CD4-positive, alpha-beta T cell treated with Interleukin-15 for 4 hours (primary cell): ENCODE data around the gene PNLDC1.

Experiments used
- DNase-seq: peaks from one replicate; pipeline ENCODE4 v3.0.0-alpha.2; 2020; ENCODE audit warnings: low spot score

The PNLDC1 gene, protein sequence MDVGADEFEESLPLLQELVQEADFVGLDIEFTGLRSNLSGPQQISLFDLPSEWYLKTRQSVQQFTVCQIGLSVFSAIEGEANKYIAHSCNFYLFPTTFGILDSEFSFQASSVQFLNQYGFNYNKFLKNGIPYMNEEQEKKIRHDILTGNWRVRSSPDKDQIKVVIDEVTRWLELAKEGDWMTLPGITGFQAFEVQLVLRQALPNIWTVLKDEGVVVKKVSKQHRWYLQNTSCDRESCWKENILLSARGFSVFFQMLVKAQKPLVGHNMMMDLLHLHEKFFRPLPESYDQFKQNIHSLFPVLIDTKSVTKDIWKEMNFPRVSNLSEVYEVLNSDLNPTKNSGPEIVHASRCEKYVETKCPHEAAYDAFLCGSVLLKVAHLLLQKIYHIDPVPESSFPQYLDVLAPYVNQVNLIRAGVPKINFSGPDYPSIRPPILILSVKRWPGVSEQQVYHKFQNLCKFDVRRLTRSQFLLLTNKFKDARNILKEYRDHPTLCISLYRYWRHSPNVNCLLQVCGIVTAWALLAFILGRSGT

DNA sequence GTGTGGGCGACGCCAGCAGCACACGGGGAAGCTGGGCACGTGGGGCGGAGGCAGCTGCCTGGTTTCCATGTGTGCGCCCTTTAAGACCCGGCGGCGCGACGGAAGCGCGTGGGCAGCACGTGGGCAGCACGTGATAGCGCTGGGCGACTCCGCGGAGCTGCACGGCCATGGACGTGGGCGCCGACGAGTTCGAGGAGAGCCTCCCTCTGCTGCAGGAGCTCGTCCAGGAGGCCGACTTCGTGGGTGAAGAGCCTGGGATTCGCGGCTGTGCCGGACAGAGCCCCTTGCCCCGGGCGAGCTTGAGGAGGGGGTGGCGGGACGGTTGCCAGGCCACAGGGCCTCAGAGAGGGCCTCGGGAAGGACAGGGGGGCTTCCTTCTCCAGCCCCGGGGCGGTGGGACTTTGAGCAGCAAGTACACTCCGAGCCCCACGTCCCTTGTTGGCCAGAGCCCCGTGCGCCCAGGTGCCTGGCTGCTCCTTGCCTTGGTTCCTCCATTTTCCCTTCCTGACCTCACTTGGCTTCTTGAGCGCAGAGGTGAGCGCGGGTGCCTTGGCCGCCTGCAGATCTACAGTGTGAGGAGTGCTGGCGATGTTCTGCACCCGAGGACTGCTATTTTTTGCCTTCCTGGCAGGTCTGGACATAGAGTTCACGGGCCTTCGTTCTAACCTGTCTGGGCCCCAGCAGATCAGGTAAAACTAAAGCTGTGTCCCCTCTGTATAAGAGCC, at the start of gene PNLDC1:
PNLDC1 (plus strand) TSS at position 136 of the 725 bp plus-strand sequence; CDS start at position 168, 32 bp downstream.
- no peak for DNase-seq

DNA sequence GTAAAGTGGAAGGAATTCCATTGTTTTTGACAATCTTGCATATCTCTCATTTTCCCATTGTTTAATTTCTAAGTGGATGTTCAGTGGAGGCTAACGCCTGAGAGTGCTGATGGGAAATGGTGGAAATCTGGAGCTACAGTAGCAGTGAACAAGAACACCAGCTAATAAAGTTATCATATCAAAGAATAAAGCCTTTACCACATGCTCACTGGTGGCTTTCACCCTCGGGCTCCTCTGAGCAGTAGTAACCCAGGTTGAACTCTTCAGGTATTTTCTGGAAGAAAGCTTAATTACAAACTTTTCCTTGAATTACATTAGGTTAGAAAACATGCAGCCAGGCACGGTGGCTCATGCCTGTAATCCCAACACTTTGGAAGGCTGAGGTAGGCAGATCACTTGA, 48.6 kb upstream of the PNLDC1 start:
- no peak for DNase-seq

DNA sequence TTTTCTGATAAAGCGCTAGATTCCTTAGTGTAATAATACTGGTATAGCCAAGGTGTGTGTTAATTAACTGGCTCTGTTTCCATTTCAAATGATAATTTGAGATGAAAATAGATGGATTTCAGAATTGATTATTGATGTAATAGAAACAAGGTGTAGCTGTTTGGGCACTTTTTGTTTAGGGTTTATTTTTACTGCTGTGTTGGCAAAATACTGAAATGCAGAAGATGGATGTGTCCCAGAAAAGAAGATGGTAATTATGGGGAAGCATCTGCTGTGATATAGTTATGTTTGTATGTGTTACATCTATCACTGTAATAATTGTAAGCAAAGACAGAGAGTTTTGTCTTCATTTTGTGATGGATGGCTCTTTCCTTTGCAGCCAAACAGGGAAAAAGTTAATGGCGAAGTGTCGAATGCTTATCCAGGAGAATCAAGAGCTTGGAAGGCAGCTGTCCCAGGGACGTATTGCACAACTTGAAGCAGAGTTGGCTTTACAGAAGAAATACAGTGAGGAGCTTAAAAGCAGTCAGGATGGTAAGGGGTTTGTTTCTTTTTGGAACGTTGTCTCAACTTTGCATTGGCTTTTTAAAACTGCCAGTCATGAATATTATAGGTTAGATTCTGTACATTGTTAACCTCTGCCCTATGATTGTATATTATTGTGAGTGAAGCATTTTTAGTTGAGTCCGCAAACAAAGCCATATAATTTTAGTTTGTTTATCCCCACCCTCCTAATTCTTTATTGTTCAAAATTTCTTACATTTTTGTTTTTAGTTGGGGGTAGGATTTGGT, 46.8 kb upstream of the PNLDC1 start:
- no peak for DNase-seq

DNA sequence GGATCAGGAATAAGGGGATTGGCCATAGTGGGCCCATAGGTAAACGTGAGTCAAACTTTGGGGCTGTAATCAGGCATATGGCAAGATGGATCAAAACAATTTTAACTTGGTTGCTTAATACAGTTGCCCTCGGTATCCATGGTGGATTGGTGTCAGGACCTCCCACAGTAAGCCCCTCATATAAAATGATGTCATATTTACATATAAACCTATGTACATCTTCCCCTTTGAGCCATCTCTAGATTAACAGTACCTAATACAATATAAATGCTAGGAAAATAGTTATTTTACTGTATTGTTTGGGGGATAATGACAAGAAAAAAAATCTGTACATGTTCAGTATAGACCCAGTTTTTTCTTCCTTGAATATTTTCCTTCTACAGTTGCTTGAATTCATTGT, 45.7 kb upstream of the PNLDC1 start:
- no peak for DNase-seq

DNA sequence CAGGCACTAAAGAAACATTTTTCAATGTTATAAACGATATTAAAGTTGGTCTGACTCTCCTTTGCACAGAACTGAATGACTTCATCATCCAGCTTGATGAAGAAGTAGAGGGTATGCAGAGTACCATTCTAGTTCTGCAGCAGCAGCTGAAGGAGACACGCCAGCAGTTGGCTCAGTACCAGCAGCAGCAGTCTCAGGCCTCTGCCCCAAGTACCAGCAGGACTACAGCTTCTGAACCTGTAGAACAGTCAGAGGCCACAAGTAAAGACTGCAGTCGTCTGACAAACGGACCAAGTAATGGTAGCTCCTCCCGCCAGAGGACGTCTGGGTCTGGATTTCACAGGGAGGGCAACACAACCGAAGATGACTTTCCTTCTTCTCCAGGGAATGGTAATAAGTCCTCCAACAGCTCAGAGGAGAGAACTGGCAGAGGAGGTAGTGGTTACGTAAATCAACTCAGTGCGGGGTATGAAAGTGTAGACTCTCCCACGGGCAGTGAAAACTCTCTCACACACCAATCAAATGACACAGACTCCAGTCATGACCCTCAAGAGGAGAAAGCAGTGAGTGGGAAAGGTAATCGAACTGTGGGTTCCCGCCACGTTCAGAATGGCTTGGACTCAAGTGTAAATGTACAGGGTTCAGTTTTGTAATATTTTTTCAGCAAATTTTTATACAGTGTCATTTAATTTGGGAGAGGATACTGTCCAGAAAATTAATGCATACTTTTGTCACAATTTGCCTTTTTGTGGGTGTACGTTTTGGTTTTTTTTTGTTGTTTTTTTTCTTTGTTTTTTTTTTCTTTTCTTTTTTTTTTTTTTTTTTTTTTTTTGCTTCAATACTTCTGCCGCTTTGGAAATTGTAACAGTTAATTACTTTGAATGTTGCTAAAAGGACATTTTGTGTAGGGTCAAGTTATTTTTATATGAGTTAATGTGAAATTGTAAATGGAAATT, 44.8 kb upstream of the PNLDC1 start:
- DNase-seq = no peak

DNA sequence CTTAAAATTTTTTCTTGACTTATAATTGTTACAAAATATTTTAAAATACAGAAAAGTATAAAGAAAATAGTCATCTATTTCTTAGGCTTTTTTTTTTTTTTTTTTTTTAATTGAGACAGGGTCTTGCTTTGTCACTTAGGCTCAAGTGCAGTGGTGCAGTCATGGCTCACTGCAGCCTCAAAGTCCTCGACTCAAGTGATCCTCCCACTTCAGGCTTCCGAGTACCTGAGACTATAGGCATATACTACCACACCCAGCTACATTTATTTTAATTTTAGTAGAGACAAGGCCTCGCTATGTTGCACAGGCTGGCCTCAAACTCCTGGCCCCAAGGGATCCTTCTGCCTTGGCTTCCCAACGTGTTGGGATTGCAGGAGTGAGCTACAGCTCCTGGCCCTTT, 43.6 kb upstream of the PNLDC1 start:
- no peak for DNase-seq

DNA sequence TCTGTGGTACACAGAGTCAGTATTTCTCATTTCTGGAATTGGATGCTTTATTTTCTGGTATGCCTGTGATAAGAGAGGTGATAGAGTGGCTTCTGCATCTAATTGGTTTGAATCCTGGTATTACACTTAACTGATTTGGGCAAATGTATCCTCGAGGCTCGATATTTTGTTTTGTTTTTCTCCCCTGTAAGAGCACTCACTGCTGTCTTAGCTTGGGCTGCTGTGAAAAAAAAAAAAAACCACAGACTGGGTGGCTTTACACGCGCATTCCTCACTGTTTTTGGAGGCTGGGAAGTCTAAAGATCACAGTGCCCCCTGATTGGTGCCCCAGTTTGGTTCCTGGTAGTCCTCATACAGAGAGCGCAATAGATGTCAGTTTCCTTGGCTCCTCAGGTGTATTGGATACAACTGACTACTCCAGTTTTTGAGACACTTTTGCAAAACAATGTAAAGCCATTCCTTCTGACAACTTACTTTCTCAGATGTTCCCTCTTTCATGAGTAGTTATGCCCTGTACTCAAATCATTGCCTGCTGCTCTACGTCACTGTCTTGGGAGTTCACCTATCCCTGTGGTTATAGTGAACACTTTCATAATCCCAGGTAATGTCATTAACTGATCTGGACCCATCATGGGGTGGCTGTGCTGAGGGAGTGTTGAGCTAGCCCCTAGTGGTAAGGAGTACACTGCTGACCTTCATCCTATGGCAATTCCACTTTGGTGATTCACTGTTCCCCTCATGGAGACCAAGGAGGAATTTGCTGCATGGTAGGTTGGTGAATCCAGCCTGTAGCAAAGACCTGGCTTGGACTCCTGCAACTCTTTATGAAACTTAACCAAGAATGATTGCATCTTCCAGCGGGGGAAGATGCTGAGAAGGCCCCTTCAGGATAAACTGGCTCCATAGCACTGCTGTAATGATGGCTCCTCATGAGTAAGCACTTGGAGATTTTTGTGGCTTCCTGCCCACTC, 41.8 kb upstream of the PNLDC1 start:
- DNase-seq = no peak

DNA sequence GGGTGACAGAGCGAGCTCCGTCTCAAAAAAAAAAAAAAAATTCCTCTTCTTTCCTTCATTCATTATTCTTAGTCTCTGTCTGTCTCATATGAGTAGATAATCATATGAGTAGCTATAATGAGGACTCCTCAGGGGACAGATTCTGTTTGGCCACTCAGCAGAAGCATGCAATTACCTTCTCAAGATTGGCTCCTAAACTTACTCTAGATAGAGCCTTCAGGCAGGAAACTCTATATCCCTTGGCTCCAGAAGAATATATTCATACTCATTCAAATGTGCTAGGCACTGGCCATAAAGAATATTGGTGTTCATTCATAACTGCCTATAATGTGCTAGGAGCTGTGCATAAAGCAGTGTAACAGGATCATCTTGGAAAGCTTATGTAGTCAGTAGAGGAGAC, 40.4 kb upstream of the PNLDC1 start:
- no peak for DNase-seq

DNA sequence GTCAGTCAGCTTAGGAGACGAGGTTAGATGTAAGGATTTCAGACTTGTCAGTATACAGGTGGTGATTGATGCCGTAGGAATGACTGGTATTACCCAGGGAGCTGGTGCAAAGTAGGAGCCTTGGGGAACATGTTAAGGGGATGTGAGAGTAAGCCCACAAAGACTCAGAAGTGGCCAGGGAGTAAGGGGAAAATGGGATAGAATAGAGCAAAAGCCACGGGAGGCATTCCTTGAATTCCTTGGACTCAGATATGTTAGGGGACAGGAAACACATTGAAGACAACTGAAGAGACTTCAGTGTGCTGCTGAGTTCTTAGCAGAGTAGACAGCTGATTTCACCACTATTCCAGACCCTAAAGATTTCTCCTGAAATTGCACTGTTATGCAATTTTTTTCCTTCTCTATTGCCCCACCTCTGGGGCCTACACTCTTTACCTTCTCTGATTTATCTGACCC, 39.4 kb upstream of the PNLDC1 start:
- no peak for DNase-seq

DNA sequence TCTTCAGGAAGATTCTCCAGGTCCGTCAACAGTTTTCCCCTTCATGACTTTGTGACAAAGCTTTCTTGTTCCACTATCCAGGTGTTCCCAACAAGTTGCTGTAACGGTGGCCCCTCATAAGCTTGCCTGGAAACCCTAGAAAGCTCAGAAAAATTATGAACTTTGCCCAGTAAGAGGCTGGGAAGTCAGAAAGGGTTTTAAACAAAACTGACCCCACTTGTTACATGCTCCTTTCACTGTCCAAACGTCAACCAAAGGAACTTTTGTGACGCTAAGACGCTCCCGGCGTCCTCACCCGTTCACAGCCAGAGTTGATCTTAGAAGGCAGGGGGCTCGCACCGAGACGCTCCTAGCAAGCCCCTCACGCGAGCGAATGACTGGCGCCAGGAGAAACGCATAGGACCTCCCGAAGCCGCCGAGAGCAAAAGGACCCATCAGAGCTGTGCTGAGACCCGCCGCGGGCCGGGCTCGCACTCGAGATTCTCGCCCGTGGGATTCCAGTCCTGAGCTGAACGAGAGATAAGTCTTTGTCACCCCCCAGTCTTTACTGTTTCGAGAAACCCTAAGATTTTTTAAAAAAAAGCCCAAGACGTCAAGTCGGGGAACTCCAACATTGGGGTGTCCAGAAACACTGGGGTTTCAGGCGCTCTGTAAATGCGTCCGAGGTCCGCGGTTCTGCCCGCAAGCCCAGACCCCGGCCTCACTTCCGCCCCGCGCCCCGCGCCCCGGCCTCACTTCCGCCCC, 38.8 kb upstream of the PNLDC1 start:
- peak; percentile 2 for DNase-seq

DNA sequence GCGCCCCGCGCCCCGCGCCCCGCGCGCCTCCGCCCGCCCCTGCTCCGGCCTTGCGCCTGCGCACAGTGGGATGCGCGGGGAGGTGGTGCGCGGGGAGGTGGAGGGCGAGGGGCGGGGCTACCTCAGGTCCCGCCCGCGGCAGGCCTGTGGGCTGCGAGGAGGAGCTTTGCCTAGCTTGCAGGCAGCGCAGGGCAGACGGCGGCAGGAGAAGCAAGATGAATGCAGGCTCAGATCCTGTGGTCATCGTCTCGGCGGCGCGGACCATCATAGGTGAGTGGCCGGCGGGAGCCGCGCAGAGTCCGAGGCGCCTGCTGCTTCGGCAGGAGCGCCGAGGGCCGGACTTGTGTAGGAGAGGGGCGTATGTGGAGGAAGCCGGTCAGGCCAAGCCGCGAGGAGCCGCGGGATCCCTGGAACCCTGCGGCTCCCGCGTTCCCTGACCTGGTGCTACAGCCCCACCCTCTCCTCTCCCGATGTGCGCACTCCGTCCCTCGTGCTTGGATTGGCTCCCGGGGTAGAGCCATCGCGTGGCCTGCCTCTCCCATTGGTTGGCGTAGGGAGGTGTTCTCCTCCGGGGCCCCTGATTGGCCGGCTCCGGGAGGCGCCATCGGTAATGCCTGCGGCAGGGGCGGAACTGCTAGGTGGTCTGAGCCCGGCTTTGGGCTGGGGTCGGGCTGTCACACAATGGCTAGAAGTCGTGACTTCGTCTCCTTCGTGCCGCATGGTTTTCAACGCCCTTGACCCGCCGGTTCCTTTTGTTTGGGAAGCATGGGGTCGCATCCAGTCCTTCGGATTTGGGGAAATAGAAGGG, 38.0 kb upstream of the PNLDC1 start, which contains the start of gene ACAT2:
ACAT2 (plus strand) TSS at position 173 of the 808 bp plus-strand sequence; CDS start at position 216, 43 bp downstream.
- peak; percentile 93 for DNase-seq

DNA sequence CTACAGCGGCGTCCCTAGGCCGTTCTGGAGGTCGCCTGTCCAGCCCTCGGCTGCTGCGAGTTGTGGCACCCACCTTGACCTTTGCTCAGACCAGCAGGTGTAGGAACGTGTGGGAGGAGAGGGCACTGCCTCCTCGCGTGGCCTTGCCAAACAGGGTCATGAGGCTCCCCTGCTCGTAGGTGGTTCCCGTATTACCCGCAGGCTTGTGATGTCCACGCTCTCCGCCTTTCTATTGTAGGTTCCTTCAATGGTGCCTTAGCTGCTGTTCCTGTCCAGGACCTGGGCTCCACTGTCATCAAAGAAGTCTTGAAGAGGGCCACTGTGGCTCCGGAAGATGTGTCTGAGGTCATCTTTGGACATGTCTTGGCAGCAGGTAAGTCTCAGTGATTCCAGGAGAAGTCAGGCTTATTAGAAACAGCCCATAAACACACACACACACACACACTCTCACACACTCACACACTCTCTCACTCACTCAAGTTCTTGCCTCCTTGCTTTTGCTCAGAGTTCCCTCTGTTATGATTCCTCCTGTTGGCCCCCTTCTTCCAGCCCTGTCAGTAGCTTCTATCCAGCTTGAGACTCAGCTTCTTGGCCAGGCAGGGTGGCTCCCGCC, 37.3 kb upstream of the PNLDC1 start:
- DNase-seq = peak; percentile 17

DNA sequence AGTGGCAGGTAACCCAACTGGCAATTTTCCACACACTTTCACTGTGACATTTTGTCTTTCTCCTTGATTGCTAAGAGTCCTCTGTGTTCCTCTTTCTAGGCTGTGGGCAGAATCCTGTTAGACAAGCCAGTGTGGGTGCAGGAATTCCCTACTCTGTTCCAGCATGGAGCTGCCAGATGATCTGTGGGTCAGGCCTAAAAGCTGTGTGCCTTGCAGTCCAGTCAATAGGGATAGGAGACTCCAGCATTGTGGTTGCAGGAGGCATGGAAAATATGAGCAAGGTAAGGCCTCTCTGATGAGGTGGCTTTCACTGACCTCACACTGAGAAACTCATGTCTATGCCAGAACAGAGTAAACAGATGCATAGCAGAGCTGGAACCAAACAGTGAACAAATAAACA, 33.2 kb upstream of the PNLDC1 start:
- no peak for DNase-seq

DNA sequence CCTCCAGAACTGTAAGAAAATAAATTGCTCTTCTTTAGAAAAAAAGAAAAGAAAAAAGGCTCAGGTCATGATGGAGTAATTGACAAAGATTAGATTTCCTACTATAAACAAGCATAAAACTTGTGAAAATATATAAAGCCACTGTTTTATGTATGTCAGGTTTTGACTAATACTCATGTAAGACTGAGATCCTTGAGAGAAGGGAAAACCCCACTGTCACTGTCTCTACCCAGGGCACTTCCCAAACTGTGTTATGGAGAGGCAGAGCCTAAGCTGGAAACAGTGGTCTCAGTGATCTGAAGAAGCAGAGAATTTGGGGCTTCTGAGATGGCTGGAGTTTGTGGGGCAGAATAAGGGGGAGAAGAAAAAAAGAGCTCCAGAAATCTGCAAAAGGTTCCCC, 30.6 kb upstream of the PNLDC1 start:
- DNase-seq = no peak

DNA sequence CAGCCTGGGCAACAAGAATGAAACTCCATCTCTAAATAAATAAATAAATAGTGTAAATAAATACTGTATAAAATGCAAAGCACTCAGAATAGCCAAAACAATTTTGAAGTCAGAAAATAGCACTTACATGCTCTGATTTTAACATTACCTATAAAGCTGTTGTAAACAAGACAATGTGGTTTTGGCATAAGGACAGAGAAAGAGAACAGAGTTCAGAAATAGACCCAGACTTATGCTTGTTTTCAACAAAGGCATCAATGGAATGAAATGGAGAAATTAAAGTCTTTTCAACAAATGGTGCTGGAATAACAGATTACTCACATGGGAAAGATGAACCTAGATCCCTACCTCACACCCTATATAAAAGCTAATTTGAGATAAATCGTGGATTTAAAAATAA, 27.9 kb upstream of the PNLDC1 start:
- DNase-seq = no peak

DNA sequence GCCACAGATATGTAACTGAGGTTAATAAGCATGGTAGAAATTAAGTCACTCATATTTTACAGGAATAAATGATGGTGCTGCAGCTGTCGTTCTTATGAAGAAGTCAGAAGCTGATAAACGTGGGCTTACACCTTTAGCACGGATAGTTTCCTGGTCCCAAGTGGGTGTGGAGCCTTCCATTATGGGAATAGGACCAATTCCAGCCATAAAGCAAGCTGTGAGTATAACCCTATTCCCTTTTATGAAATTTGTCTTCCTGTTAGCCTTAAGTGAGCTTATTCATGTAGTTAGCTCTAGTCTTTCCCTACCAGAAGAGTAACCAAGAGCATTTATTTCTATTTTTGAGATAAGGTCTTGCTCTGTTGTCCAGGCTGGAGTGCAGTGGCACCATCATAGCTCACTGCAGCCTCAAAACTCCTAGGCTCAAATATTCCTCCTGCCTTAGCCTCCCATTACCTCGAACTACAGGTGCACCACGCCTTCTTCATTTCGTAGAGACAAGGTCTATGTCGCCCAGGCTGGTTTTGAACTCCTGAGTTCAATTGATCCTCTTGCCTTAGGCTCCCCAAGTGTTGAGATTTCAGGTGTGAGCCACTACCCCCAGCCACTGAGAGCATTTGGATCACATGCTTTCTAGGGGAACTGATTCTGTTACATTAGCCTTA, 22.7 kb upstream of the PNLDC1 start:
- DNase-seq = no peak

DNA sequence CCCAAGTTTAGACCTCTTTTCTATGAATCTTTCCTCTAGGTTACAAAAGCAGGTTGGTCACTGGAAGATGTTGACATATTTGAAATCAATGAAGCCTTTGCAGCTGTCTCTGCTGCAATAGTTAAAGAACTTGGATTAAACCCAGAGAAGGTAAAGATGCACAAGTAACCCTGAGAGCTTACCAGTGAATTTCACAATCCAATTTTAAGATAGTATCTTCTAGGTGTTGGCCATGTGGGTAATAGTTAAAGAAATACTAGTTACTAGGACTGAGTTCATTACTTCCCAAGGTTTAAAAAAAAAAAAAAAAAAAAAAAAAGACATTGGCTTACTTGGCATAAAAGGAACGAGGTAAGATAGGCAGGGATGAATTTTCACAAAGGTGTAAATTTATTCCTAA, 21.9 kb upstream of the PNLDC1 start:
- DNase-seq = no peak
